NCI-H2081 treated with DMSO at 0.1 percent for 48 hours (cell line): ENCODE data around the gene TUBE1.

Experiments
- DNase-seq: peaks from one replicate; lab custom pipeline; 2025; lab: John Stamatoyannopoulos, UW

TUBE1 gene

GRCh38 chr6:112033791-112034615 is 53.3 kb downstream of the TUBE1 start:
- DNase-seq: no peak

- DNase-seq: no peak
Observed at GRCh38 chr6:112032728-112033127, 54.6 kb downstream of the TUBE1 start.

- no peak for DNase-seq
Observed at GRCh38 chr6:112031960-112032359, 55.3 kb downstream of the TUBE1 start.

- no peak for DNase-seq
Observed at GRCh38 chr6:112030961-112031660, 56.2 kb downstream of the TUBE1 start.

- DNase-seq: no peak
Observed at GRCh38 chr6:112030206-112030960, 56.9 kb downstream of the TUBE1 start.

GRCh38 chr6:112029045-112029822 is 58.0 kb downstream of the TUBE1 start:
- no peak for DNase-seq

GRCh38 chr6:112027942-112028674 is 59.2 kb downstream of the TUBE1 start:
- DNase-seq: no peak

GRCh38 chr6:112026933-112027332 is 60.3 kb downstream of the TUBE1 start:
- DNase-seq: no peak

- DNase-seq: no peak
Observed at GRCh38 chr6:112024464-112024863, 62.8 kb downstream of the TUBE1 start.

GRCh38 chr6:112022749-112023148 is 64.5 kb downstream of the TUBE1 start:
- no peak for DNase-seq

- DNase-seq: no peak
Observed at GRCh38 chr6:112021691-112022310, 65.5 kb downstream of the TUBE1 start.
